Activated naive CD8-positive, alpha-beta T cell (primary cell): ENCODE data around the gene SEC14L1.
"Not testable (repeated sequence)": the region's sequence is repeated elsewhere in the genome, so short reads cannot be mapped to it uniquely, and the experiment has no call there.

Source experiments
- H3K27ac Mint-ChIP-seq: one replicate; pipeline ENCODE4 v1.8.0; 2021; ENCODE audit warnings: mixed read lengths
- H3K27me3 Mint-ChIP-seq: one replicate; pipeline ENCODE4 v1.8.0; 2021; ENCODE audit warnings: mixed read lengths
- H3K36me3 Mint-ChIP-seq: one replicate; pipeline ENCODE4 v1.8.0; 2021; ENCODE audit warnings: mixed read lengths
- H3K4me1 Mint-ChIP-seq: one replicate; pipeline ENCODE4 v1.8.0; 2021; ENCODE audit warnings: low read depth, mixed read lengths
- H3K4me3 Mint-ChIP-seq: one replicate; pipeline ENCODE4 v1.8.0; 2021; ENCODE audit warnings: mild to moderate bottlenecking, mixed read lengths
- H3K9me3 Mint-ChIP-seq: one replicate; pipeline ENCODE4 v1.8.0; 2021; ENCODE audit warnings: low read depth, mixed read lengths

Gene SEC14L1

DNA sequence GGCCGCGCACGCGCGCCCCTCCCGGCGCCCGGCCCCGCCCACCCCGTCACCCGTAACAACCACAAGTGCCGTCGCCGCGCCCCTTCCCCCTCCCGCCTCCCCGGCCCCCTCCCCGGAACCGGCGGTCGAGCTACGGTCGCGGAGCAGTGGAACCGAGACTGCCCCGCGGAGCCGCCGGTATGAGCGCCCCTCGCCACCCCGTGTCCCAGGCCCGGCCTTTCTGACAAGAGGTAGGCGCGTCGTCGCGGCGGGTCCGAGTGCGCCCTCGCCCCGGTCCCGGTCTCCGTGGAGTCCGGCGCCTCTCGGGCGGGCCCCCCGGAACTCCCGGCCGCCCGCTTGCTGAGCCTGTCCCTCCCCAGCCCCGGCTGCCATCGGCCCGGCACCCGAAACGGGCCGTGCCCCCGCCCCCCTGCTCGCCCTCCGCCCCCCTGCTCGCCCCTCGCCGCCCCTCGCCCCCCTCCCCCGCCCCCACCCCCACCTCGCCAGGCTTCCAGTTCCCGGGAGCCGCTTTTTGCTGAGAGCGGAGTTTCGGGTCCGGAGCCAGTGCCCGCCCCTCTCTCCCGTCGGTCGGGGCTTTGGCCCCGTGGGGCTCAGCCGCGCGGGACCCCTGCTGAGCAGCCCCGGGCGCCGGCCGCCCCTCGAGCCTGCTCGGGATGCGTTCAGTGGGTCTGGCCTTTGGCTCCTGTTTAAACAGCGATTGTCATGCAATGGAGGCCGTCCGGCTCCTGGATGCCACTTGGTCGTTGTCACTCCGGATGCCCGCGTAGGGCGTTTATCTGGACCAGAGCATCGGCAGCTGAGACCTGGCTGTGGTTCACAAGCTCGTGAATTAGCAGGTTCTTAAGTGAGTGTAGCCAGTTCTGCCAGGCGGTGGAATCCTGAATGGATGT lies at the start of gene SEC14L1:
SEC14L1 (plus strand) TSS at position 92 of the 890 bp plus-strand sequence. CDS start 2,628 bp downstream, outside the sequence.
- Mint-ChIP-seq H3K4me3 (peak within 1 kb of the TSS; percentile 90), H3K36me3 (peaks cover 8% of the 10 kb centered on the region), H3K27ac (peak within 1 kb of the TSS; percentile 95), H3K4me1 (peaks cover 59% of the 10 kb centered on the region), H3K27me3 (no peaks in the 10 kb centered on the region), H3K9me3 (no peaks in the 10 kb centered on the region)

DNA sequence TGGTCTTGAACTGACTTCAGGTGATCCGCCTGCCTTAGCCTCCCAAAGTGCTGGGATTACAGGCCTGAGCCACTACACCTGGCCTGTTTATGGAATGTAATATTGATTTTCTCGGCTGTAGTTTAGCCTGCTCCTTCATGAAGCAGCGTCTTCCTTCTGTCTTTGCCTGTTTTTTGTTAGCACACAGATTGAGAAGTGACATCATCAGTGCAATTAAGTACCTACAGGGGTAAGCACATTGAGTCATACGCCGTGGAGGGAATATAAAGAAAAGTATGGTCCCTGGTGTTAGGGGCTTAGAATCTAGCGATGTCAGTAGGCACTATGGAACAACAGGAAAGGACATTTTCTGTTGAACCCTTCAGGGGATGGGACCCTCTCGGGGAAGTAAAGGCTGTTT lies 48.7 kb upstream of the SEC14L1 start:
- H3K36me3 Mint-ChIP-seq, result peaks cover 12% of the 10 kb centered on the region
- peaks cover 56% of the 10 kb centered on the region for H3K4me1 Mint-ChIP-seq
- H3K27ac Mint-ChIP-seq, result peak overlapping the region; percentile 82
- no peaks in the 10 kb centered on the region for H3K9me3 Mint-ChIP-seq
- H3K4me3 Mint-ChIP-seq, result peak overlapping the region; percentile 56
- H3K27me3 Mint-ChIP-seq, result no peaks in the 10 kb centered on the region

- Mint-ChIP-seq H3K27ac (no peak overlapping the region), H3K9me3 (no peaks in the 10 kb centered on the region), H3K36me3 (peaks cover 6% of the 10 kb centered on the region), H3K4me1 (peaks cover 61% of the 10 kb centered on the region), H3K4me3 (no peak overlapping the region), H3K27me3 (no peaks in the 10 kb centered on the region)
Measured at GRCh38 chr17:77095461-77095860, 45.3 kb upstream of the SEC14L1 start.

GRCh38 chr17:77096570-77097214 lies 44.1 kb upstream of the SEC14L1 start:
- no peaks in the 10 kb centered on the region for H3K9me3 Mint-ChIP-seq
- H3K4me3 Mint-ChIP-seq, result no peak overlapping the region
- peak overlapping the region; percentile 24 for H3K27ac Mint-ChIP-seq
- H3K4me1 Mint-ChIP-seq, result peaks cover 53% of the 10 kb centered on the region
- H3K36me3 Mint-ChIP-seq, result peaks cover 8% of the 10 kb centered on the region
- H3K27me3 Mint-ChIP-seq, result no peaks in the 10 kb centered on the region

GRCh38 chr17:77097631-77098180 lies 43.1 kb upstream of the SEC14L1 start:
- Mint-ChIP-seq H3K4me3 (no peak overlapping the region), H3K36me3 (peaks cover 4% of the 10 kb centered on the region), H3K27ac (peak overlapping the region; percentile 91), H3K9me3 (no peaks in the 10 kb centered on the region), H3K4me1 (peaks cover 50% of the 10 kb centered on the region), H3K27me3 (no peaks in the 10 kb centered on the region)

DNA sequence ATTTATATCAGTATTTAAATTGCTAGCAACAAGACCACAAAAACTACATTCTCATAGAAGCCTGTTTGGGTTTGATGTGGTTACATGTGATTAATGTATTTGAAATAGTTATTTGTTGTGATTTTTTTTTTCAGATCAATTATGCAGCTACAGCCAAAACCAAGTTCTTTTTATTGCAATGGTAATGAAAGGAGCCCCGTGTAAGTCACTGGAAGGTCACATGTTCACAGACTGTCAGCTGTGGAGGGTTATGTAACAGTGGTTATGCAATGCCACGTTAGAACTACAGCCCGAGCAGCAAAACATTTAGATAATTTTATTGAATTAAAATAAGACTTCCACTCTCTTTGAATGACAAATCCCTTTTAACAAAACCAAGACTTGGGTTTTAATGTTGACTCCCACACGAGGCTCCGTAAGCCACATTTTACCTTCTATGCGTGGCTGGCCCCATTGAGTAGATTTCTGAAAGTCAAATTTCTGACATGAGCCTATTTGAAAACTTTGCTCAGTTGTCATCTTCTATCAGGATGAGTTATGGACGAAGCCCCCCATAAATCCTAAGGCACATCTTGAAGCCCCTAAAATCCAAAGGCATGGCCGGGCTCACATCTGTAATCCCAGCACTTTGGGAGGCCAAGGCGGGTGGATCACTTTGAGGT lies 41.8 kb upstream of the SEC14L1 start:
- Mint-ChIP-seq H3K4me1 (peaks cover 46% of the 10 kb centered on the region), H3K4me3 (peak overlapping the region; percentile 59), H3K36me3 (peaks cover 4% of the 10 kb centered on the region), H3K9me3 (no peaks in the 10 kb centered on the region), H3K27me3 (no peaks in the 10 kb centered on the region), H3K27ac (peak overlapping the region; percentile 91)

DNA sequence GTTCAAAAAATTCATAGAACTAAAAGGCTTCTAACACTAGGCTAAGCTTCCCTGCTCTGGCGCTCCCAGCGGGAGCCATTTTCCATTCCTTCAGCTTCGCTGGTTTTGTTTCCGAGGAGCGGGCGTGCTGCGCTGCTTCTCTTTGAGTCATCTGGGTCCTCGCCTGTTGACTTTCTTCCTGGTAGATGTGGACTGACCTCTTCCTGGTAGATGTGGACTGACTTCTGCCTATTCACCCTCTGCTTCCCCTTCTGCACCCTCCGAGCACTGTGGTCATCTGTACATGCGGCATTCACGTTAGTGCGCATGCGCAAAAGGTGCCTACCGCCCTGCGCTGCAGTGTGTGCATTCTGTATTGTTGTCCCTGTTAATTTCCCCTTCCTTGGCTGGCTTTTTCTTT lies 40.8 kb upstream of the SEC14L1 start:
- no peaks in the 10 kb centered on the region for H3K27me3 Mint-ChIP-seq
- H3K27ac Mint-ChIP-seq, result peak overlapping the region; percentile 81
- H3K4me3 Mint-ChIP-seq, result no peak overlapping the region
- H3K4me1 Mint-ChIP-seq, result peaks cover 46% of the 10 kb centered on the region
- peaks cover 3% of the 10 kb centered on the region for H3K36me3 Mint-ChIP-seq
- H3K9me3 Mint-ChIP-seq, result no peaks in the 10 kb centered on the region

GRCh38 chr17:77101521-77102410 lies 39.0 kb upstream of the SEC14L1 start:
- H3K4me3 Mint-ChIP-seq, result no peak overlapping the region
- peaks cover 5% of the 10 kb centered on the region for H3K36me3 Mint-ChIP-seq
- H3K27me3 Mint-ChIP-seq, result no peaks in the 10 kb centered on the region
- peaks cover 44% of the 10 kb centered on the region for H3K4me1 Mint-ChIP-seq
- H3K9me3 Mint-ChIP-seq, result no peaks in the 10 kb centered on the region
- peak overlapping the region; percentile 58 for H3K27ac Mint-ChIP-seq

- H3K36me3 Mint-ChIP-seq, H3K27me3 Mint-ChIP-seq, H3K4me3 Mint-ChIP-seq, H3K9me3 Mint-ChIP-seq: not testable (repeated sequence)
- Mint-ChIP-seq H3K27ac (peak overlapping the region; percentile 58), H3K4me1 (peaks cover 44% of the 10 kb centered on the region)
Measured at GRCh38 chr17:77102411-77103134, 38.2 kb upstream of the SEC14L1 start.

DNA sequence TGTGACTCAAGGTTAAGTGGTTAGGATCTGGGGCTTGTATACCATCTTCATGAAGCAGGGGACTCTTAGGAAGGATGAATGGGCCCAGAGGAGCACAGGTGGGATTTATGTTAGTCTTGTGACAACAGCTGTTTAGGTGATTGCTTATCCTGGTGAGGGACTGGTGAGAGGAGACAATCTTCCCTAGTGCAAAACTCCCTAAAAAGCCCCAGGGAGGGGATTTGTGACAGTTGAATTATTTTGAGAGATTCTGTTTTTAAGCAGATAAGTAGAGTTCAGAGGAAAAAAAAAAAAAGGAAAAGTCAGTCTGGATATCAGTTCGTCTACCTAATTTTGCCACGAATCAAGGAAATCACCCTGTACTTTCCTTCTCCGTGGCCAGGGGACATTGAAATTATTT lies 35.1 kb upstream of the SEC14L1 start:
- peaks cover 45% of the 10 kb centered on the region for H3K4me1 Mint-ChIP-seq
- H3K27me3 Mint-ChIP-seq, result no peaks in the 10 kb centered on the region
- peak overlapping the region; percentile 67 for H3K27ac Mint-ChIP-seq
- no peak overlapping the region for H3K4me3 Mint-ChIP-seq
- peaks cover 7% of the 10 kb centered on the region for H3K36me3 Mint-ChIP-seq
- H3K9me3 Mint-ChIP-seq, result no peaks in the 10 kb centered on the region

GRCh38 chr17:77106874-77107358 lies 33.9 kb upstream of the SEC14L1 start:
- no peaks in the 10 kb centered on the region for H3K9me3 Mint-ChIP-seq

GRCh38 chr17:77107506-77108433 lies 33.0 kb upstream of the SEC14L1 start:
- H3K36me3 Mint-ChIP-seq, result peaks cover 7% of the 10 kb centered on the region
- H3K4me3 Mint-ChIP-seq, result peak overlapping the region; percentile 72
- H3K27me3 Mint-ChIP-seq, result no peaks in the 10 kb centered on the region
- peaks cover 51% of the 10 kb centered on the region for H3K4me1 Mint-ChIP-seq
- H3K27ac Mint-ChIP-seq, result peak overlapping the region; percentile 88
- H3K9me3 Mint-ChIP-seq, result no peaks in the 10 kb centered on the region

More at GRCh38 chr17:77106874-77107358, 33.9 kb upstream of the SEC14L1 start:
- Mint-ChIP-seq H3K4me1 (peaks cover 52% of the 10 kb centered on the region), H3K27ac (peak overlapping the region; percentile 88), H3K27me3 (no peaks in the 10 kb centered on the region), H3K4me3 (peak overlapping the region; percentile 72), H3K36me3 (peaks cover 7% of the 10 kb centered on the region)
